DMS79 treated with DMSO at 0.1 percent for 48 hours (cell line): Measurements from ENCODE around the gene SORCS2.
A peak's percentile ranks its signal among the peaks of the same experiment; 100 is the strongest.
"Not testable (repeated sequence)": the region's sequence is repeated elsewhere in the genome, so short reads cannot be mapped to it uniquely, and the experiment has no call there.

Experiments used
- DNase-seq: peaks from one replicate; lab custom pipeline; 2025; lab: John Stamatoyannopoulos, UW

The SORCS2 gene

DNA sequence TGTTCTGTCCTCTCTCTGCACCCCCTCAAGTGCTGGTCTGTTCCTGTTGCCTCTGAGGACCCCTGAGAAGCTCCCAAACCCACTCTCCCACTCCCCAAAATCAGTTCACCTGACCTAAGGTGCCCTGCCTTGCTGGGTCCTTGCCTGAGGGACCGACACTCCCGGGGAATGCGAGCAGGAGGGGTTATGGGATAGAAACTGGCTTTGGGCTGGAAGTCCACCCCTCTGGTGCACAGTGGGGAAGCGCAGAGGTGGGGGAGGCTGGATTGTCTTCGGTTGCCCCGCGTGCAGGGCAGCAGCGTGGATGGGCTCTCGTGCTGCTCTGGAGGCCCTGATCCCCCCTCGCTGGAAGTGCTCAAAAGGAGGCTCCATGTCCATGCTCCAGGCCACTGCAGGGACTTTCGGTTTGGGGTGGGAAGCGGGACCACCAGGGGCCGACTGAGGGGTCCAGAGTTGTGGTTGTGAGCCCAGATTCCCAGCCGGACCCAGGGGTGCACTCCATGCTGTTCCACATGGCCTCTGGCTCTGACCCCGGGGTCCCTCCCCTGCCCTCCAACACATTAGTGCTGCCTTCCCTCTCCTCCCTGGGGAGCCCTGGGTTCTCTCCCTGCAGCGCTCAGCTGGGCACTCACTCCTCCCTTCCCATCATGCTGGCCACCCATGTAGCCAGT, 7.6 kb downstream of the SORCS2 start:
- no peak for DNase-seq

DNA sequence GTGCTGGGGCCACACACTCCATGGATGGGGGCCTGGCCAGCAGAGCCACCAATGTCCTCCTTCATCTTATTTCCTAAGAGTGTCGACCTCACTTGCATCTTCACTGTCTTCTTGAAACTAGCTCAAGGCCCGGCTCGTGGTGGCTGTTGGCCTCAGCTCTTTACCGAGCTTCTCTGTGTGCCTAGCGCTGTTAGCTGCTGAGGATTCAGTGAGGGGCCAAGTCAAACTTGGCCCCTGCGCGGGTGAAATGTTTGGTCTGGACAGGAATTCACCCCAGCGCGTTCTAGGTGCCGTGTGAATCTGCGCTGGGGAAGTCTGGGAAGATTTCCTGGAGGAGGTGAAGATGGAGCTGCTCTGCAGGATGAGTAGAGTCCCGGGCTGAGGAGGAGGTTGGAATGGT, 8.5 kb downstream of the SORCS2 start:
- DNase-seq = no peak

DNA sequence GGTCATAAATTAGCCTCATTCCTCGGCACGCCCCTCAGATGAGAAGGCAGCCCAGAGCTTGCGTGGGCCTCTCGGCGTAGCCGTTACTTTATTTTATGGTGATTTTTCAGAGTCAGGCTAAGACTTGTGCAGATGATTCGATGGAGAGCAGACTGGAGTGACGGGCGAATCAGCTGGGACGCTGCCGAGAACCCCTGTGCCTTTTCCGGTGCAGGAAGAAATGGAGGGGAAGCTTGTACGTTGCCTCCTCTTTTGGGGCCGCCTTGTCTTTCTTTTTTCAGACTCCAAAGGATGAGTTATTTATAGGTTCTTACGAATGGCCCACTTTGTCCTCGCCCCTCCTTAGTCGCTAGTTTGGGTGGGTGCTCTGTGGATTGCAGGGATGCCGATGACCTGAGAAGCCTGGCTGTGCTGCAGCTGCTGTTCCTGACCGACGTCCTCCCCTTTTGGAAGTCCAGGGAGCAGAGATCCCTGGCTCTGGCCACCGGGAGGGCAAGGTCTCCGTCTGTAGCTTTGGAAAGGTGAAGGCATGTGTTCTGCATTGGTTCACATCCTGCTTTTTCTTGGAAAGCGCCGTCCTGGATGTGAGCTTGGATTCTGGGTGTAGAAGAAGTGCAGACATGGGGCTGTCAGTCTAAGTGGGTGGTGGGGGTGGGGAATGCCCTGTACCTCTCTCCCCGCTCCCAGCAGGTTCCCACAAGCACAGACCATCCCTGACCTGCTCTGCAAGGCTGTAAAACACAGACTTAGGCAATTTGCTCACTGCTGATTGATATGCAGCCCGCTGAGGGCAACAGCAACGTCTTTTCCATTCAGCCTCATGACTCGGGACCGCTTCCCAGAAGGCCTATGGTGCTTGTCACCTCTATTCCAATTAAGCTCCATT, 9.3 kb downstream of the SORCS2 start:
- DNase-seq = no peak

- DNase-seq = no peak
Observed at GRCh38 chr4:7202411-7202810, 10.1 kb downstream of the SORCS2 start.

DNA sequence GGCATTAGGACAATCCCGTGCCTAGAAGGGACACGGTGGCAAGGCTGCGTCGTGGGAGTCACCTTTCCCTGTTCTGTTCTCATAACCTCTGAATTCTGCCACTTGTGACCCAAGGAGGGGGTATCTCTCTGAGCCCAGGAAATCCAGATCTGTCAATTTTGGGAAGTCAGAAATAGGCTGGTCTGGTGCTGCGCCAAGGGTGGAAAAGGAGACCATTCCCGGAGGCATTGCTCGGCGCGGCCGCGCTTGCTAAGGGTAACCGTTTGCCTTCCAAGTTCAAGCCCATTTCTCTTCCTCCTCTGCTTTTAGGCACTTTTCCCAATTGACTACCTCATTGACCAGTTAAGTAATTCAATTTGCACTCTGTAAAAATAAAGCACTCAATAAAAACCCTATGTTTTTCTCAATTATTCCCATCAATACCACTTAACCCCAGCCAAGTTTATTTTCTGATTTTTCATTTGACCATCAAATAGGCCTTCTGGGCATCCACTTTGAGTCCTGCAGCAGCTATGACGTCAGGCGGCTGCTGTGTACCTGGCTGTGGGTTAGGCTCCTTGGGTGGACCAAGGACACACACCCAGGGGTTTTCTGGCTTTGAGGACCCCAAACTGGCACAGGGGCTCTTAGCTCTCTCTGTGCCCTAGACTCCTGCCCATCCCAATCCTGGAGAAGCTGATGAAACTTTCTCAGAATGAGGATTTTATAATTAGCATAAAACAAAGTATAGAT, 12.5 kb downstream of the SORCS2 start:
- DNase-seq = no peak

- DNase-seq = no peak
Observed at GRCh38 chr4:7206385-7206784, 14.0 kb downstream of the SORCS2 start.

DNA sequence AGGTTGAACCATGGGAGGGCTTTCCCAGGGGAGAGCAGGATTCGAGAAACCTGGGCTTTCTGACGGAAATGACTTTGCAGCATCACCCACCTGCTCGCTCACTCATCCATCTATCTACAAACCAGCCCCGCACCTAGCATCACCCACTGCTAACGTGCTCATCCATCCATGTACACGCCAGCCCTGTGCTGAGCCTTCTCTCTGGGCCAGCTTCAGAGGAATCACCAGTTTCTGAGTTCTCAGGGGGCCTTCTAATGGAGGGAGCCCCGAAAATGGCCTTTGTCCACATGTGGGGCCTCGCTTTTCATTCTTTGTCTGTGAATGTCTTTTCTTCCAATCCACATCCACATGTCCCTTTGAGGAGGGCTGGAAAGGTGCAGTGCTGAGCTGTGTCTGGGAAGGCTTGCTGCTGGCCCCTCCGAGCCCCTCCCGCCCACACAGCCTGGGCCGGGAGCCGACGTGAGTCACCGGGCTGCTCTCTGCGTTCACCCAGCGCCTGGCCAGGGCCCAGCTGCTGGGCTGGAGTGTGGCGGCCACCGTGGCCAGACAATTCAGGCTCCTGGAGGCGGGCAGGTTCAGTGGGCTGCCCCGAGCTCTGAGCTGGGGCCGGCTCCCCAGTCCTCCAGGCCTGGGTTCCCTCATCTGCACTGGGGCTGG, 14.7 kb downstream of the SORCS2 start:
- peak; percentile 17 for DNase-seq

- DNase-seq = no peak
Observed at GRCh38 chr4:7207628-7208231, 15.4 kb downstream of the SORCS2 start.

- no peak for DNase-seq
Observed at GRCh38 chr4:7208509-7209451, 16.4 kb downstream of the SORCS2 start.

DNA sequence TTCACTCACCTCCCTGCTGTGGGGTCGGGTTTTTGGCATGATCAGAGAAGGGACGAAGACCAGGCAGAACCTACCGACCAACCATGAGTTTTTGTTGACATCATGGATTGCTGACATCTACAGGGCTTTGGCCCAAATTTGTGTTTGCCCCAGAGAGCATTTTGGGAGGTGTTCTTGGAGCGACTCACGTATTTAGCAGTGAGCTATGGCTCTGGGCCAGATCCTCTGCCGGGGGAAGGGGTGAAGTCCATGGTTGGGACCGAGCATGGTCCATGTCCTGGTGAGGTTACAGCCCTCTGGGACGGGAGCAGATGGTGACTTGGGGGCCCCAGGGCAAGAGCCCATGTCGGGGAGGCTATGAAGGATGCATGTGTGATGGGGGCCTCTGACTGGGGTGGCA, 17.4 kb downstream of the SORCS2 start:
- DNase-seq = no peak

- DNase-seq = no peak
Observed at GRCh38 chr4:7210824-7211223, 18.5 kb downstream of the SORCS2 start.

DNA sequence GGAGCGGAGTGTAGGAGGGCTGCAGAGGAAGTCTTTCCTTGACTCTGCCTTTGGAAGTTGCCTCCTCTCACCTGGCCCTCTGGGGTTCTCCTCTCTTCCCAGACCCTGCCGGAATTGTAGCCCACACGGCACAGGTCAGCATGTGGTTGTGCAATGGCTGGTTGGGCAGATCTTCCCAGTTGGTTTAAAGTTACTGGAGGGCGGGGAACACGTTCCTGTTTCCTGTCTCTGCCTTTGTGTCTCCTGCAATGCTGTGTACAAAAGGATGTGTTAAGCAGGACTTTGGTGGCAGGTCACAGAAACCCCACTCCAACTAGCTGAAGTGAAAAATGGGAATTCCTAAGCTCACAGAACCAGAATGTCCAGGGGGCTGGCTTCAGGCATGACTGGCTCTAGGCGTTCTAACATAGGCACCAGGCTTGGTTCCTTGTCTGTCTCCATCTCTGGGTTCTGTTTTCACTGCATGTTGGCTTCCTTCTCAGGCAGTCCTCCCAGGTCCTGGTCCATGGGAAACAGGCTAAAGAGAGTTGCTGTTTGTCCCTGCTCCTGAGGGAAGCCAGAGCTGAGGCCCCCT, 19.9 kb downstream of the SORCS2 start:
- no peak for DNase-seq

DNA sequence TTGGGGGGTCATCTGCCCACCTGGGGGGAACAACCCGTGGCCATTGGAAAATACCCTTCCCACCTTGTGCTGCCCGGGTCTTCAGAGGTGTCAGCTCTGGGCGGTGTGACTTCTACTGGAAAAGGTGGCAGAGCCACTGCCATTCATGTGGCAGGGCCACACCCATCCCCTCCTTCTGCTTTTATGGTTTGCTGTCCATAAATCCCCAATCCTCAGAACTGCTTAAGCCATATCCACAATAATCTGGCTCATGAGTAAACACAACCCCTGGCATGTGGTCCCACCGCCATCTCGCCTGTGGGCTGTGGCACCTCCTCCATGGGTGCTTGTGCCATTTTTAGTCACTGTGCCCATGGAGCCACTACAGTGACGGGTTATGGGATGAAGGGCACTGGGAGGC, 20.6 kb downstream of the SORCS2 start:
- no peak for DNase-seq

GRCh38 chr4:7213807-7214206, 21.5 kb downstream of the SORCS2 start:
- DNase-seq = no peak

- DNase-seq = no peak
Observed at GRCh38 chr4:7214359-7214758, 22.0 kb downstream of the SORCS2 start.

DNA sequence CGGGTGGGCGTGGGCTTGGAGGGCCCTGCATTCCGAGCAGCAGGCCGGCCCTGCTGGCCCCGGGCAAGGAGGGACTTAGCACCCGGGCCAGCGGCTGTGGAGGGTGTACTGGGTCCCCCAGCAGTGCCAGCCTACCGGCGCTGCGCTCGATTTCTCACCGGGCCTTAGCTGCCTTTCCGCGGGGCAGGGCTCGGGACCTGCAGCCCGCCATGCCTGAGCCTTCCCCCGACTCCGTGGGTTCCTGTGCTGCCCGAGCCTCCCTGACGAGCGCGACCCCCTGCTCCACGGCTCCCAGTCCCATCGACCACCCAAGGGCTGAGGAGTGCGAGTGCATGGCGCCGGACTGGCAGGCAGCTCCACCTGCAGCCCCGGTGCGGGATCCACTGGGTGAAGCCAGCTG, 22.8 kb downstream of the SORCS2 start:
- DNase-seq = not testable (repeated sequence)

DNA sequence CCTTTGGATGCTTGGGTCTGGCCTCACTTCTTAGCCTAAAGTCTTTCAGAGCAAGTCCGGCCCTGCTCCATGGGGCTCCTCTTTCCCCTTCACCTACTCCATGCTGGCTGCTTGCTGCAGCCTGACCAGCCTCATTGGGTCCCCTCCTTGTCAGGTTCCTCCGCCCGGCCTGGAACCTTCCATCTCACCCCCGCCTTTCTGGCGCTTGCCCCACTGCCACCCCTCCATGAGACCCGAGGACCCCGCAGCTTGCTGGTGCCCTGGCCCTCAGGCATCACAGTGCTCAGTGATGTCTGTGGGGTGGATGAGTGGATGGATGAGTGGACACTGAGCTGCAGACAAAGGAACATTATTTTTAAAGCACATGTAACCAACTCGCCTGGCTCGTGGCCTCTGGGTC, 24.7 kb downstream of the SORCS2 start:
- no peak for DNase-seq

DNA sequence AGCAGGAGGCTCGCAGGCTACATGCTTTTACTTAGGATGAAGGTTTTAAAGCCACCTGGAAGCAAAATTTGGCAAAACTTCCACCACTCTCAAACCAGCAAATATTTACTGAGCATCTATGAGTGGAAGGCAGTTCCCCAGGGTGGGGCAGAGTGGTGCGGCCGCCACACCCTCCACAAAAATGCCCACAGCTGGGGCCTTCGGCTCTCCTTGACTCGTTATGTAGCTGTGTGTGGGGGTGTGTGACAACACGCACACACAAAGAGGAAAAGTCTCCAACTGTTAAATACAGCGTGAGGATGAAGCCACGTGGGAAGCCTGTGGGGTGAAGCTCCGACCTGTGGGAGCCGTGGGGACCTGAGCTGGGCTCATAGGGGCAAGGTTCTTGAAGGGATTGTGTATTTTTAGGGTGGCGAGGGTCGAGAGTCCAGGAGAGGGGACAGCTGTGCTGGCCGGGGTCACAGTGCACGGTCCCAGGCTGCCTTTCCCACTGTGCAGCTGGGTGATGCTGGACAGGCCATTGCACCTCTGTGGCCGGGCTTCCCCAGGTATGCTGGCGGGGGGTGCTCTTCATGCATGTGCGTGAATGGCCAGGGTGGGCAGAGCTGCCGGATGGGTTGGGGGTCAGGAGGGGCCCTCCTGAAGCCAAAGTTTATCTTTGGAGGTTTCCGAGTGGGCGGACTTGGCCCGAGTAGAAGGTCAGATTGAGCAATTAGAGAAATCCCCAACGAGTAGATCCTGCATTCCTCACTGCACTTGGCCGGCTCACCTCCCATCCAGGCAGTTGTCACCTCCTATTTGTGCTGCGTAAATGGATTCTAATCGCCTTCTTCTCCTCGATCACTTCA, 25.4 kb downstream of the SORCS2 start:
- DNase-seq = no peak

DNA sequence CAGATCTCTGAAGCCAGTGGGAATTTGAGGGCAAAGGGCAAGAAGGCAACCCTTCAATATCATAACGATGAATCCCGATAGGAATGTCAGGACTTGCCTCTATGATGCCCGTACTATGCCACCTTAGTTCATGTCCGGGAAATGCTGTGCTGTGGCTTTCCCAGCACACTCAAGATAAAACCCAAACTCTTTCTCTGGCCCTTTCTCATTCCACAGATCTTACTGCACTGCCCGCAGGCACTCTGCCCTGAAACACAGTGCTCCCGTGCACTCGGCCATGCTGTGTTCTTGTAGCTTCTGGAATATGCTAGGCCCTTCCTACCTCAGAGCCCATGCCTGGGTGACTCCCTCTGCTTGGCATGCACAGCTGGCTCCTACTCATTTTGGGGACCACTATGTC, 26.3 kb downstream of the SORCS2 start:
- no peak for DNase-seq
